ENCODE results near the gene FBXO31.
A peak's percentile ranks its signal among the peaks of the same experiment; 100 is the strongest.
"Not testable (repeated sequence)": the region's sequence is repeated elsewhere in the genome, so short reads cannot be mapped to it uniquely, and the experiment has no call there.

The FBXO31 gene

DNA sequence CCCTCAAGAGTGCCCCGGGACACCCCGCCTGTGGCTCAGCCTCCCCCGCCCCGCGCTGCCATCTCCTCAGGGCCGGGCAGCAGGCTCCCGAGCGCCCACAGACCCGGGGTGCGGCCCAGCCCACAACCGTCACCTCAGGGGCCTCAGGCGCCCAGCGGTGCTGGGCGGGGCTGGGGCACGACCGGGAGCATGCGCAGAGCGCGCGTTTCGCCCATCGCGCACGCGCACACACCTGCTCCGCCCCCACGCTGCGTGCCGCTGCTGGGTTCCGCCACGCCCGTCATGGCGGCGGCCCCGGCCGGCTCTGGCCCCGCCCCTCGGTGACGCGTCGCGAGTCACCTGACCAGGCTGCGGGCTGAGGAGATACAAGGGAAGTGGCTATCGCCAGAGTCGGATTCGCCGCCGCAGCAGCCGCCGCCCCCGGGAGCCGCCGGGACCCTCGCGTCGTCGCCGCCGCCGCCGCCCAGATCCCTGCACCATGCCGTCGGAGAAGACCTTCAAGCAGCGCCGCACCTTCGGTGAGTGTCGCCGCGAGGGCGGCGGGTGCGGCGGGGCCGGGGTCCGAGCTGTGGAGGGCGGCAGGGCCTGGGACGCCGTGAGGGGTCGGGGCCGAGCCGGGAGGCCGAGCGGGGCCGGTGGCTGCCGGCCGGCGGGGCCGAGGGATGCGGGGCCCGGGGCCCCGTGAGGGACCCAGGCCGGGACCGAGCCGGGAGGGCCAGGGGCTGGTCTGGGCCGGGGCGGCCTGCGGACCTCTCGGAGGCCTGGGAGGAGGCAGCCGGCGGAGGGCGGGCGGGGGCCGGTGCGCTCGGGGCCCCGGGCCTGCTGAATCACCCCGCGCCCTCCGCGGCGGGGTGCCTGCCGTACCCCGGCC, 8.6 kb upstream of the FBXO31 start, which contains the start of gene MAP1LC3B:
TSS of gene MAP1LC3B (plus strand) at position 387 of the 871 bp plus-strand sequence. CDS start at position 479, 92 bp downstream.
- Histone ChIP-seq H3K9me3 (ENCODE audit: insufficient read depth, low read depth, low read length) (no peaks in the 10 kb centered on the region), H3K9ac (ENCODE audit: low read depth, low read length) (peak within 1 kb of the TSS; percentile 76), H3K4me1 (ENCODE audit: insufficient read depth, low read length) (peaks cover 14% of the 10 kb centered on the region; the same call in 1 of the 2 replicates), H3K4me3 (ENCODE audit: low read length) (peak within 1 kb of the TSS; percentile 63), H3K27me3 (ENCODE audit: insufficient read depth, low read length) (no peaks in the 10 kb centered on the region), H3K27ac (ENCODE audit: low read depth, low read length) (peak within 1 kb of the TSS; percentile 60), H3K36me3 (ENCODE audit: insufficient read depth, low read length) (no peaks in the 10 kb centered on the region)
- WGBS, result under 1% methylated on average over 113 of the region's 113 CpGs

- WGBS, result 8% methylated on average over 43 of the region's 44 CpGs
- Histone ChIP-seq H3K27me3 (ENCODE audit: insufficient read depth, low read length) (no peaks in the 10 kb centered on the region), H3K36me3 (ENCODE audit: insufficient read depth, low read length) (no peaks in the 10 kb centered on the region), H3K4me1 (ENCODE audit: insufficient read depth, low read length) (peaks cover 14% of the 10 kb centered on the region; the same call in 1 of the 2 replicates), H3K27ac (ENCODE audit: low read depth, low read length) (peak overlapping the region; percentile 60), H3K9me3 (ENCODE audit: insufficient read depth, low read depth, low read length) (no peaks in the 10 kb centered on the region), H3K9ac (ENCODE audit: low read depth, low read length) (peak overlapping the region; percentile 64), H3K4me3 (ENCODE audit: low read length) (peak overlapping the region; percentile 63)
Observed at GRCh38 chr16:87391324-87391949, 7.9 kb upstream of the FBXO31 start.

DNA sequence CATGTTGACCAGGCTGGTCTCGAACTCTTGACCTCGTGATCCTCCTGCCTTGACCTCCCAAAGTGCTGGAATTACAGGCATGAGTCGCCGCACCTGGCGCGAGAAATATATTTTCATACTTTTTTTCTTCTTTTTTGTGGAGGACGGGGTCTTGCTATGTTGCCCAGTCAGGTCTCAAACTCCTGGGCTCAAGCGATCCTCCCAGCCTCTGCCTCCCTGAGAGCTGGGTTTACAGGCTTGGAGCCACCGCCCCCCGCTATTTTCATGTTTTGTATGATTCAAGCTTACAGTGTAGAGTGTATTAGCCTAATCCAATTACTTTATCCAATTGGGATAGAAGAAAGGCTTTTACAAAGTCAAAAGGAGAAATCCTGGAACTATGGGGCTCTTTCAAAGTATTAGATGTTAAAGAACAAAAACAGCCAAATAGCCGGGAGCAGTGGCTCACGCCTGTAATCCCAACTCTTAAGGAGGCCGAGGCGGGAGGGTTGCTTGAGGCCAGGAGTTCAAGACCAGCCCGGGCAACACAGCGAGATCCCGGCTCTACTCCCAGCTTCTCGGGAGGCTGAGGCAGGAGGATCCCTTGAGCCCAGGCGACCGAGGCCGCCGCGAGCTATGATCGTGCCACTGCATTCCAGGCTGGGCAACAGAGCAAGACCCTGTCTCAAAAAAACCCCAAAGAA, 7.2 kb upstream of the FBXO31 start:
- Histone ChIP-seq H3K9ac (ENCODE audit: low read depth, low read length) (no peak overlapping the region), H3K4me3 (ENCODE audit: low read length) (peak overlapping the region; percentile 63)
- WGBS, result 94% methylated on average over 24 of the region's 24 CpGs

GRCh38 chr16:87389914-87390313, 6.3 kb upstream of the FBXO31 start:
- not testable (repeated sequence) for H3K27me3 ChIP-seq (ENCODE audit: insufficient read depth, low read length); H3K9me3 ChIP-seq (ENCODE audit: insufficient read depth, low read depth, low read length); H3K36me3 ChIP-seq (ENCODE audit: insufficient read depth, low read length); H3K27ac ChIP-seq (ENCODE audit: low read depth, low read length); H3K9ac ChIP-seq (ENCODE audit: low read depth, low read length); H3K4me3 ChIP-seq (ENCODE audit: low read length)
- 95% methylated on average over 8 of the region's 9 CpGs for WGBS
- peaks cover 14% of the 10 kb centered on the region; the same call in 1 of the 2 replicates for H3K4me1 ChIP-seq (ENCODE audit: insufficient read depth, low read length)

More for the DNA sequence above, 7.2 kb upstream of the FBXO31 start:
- no peaks in the 10 kb centered on the region for H3K9me3 ChIP-seq (ENCODE audit: insufficient read depth, low read depth, low read length)
- H3K36me3 ChIP-seq (ENCODE audit: insufficient read depth, low read length), result no peaks in the 10 kb centered on the region
- no peak overlapping the region; the same call in 1 of the 2 replicates for H3K27ac ChIP-seq (ENCODE audit: low read depth, low read length)
- H3K27me3 ChIP-seq (ENCODE audit: insufficient read depth, low read length), result no peaks in the 10 kb centered on the region
- peaks cover 14% of the 10 kb centered on the region; the same call in 1 of the 2 replicates for H3K4me1 ChIP-seq (ENCODE audit: insufficient read depth, low read length)

- no peak overlapping the region for H3K27ac ChIP-seq (ENCODE audit: low read depth, low read length)
Observed at GRCh38 chr16:87389245-87389644, 5.7 kb upstream of the FBXO31 start.

GRCh38 chr16:87388818-87389134, 5.2 kb upstream of the FBXO31 start:
- peaks cover 11% of the 10 kb centered on the region; the same call in 1 of the 2 replicates for H3K4me1 ChIP-seq (ENCODE audit: insufficient read depth, low read length)
- H3K27me3 ChIP-seq (ENCODE audit: insufficient read depth, low read length), result no peaks in the 10 kb centered on the region
- no CpG with 5 or more reads among the region's 1 CpG for WGBS
- H3K36me3 ChIP-seq (ENCODE audit: insufficient read depth, low read length), result no peaks in the 10 kb centered on the region
- peak overlapping the region; percentile 36 for H3K4me3 ChIP-seq (ENCODE audit: low read length)
- peak overlapping the region; percentile 16; the same call in 1 of the 2 replicates for H3K27ac ChIP-seq (ENCODE audit: low read depth, low read length)
- no peak overlapping the region for H3K9ac ChIP-seq (ENCODE audit: low read depth, low read length)
- no peaks in the 10 kb centered on the region for H3K9me3 ChIP-seq (ENCODE audit: insufficient read depth, low read depth, low read length)

More at GRCh38 chr16:87389245-87389644, 5.7 kb upstream of the FBXO31 start:
- H3K27me3 ChIP-seq (ENCODE audit: insufficient read depth, low read length), result no peaks in the 10 kb centered on the region
- no peaks in the 10 kb centered on the region for H3K9me3 ChIP-seq (ENCODE audit: insufficient read depth, low read depth, low read length)
- WGBS, result 95% methylated on average over 4 of the region's 5 CpGs
- no peak overlapping the region for H3K4me3 ChIP-seq (ENCODE audit: low read length)
- no peaks in the 10 kb centered on the region for H3K36me3 ChIP-seq (ENCODE audit: insufficient read depth, low read length)
- H3K4me1 ChIP-seq (ENCODE audit: insufficient read depth, low read length), result peaks cover 14% of the 10 kb centered on the region; the same call in 1 of the 2 replicates
- H3K9ac ChIP-seq (ENCODE audit: low read depth, low read length), result no peak overlapping the region

GRCh38 chr16:87387942-87388817, 4.6 kb upstream of the FBXO31 start:
- Histone ChIP-seq H3K4me3 (ENCODE audit: low read length) (peak overlapping the region; percentile 36), H3K9me3 (ENCODE audit: insufficient read depth, low read depth, low read length) (no peaks in the 10 kb centered on the region), H3K9ac (ENCODE audit: low read depth, low read length) (peak overlapping the region; percentile 0; the same call in 1 of the 2 replicates), H3K36me3 (ENCODE audit: insufficient read depth, low read length) (no peaks in the 10 kb centered on the region), H3K4me1 (ENCODE audit: insufficient read depth, low read length) (peaks cover 7% of the 10 kb centered on the region; the same call in 1 of the 2 replicates), H3K27ac (ENCODE audit: low read depth, low read length) (peak overlapping the region; percentile 74; the same call in 1 of the 2 replicates), H3K27me3 (ENCODE audit: insufficient read depth, low read length) (no peaks in the 10 kb centered on the region)
- 25% methylated on average over 18 of the region's 18 CpGs for WGBS

DNA sequence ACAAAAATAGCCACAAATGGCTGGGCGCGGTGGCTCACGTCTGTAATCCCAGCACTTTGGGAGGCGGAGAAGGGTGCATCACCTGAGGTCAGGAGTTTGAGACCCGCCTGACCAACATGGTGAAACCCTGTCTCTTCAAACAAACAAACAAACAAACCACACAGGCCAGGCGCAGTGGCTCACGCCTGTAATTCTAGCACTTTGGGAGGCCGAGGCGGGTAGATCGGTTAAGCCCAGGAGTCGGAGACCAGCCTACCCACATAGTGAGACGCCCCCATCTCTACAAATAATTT, 1.2 kb upstream of the FBXO31 start:
- not testable (repeated sequence) for H3K9me3 ChIP-seq (ENCODE audit: insufficient read depth, low read depth, low read length); H3K27me3 ChIP-seq (ENCODE audit: insufficient read depth, low read length); H3K36me3 ChIP-seq (ENCODE audit: insufficient read depth, low read length); H3K4me1 ChIP-seq (ENCODE audit: insufficient read depth, low read length)
- Histone ChIP-seq H3K9ac (ENCODE audit: low read depth, low read length) (peak overlapping the region; percentile 92), H3K4me3 (ENCODE audit: low read length) (peak overlapping the region; percentile 92), H3K27ac (ENCODE audit: low read depth, low read length) (peak overlapping the region; percentile 92)
- 83% methylated on average over 12 of the region's 12 CpGs for WGBS

DNA sequence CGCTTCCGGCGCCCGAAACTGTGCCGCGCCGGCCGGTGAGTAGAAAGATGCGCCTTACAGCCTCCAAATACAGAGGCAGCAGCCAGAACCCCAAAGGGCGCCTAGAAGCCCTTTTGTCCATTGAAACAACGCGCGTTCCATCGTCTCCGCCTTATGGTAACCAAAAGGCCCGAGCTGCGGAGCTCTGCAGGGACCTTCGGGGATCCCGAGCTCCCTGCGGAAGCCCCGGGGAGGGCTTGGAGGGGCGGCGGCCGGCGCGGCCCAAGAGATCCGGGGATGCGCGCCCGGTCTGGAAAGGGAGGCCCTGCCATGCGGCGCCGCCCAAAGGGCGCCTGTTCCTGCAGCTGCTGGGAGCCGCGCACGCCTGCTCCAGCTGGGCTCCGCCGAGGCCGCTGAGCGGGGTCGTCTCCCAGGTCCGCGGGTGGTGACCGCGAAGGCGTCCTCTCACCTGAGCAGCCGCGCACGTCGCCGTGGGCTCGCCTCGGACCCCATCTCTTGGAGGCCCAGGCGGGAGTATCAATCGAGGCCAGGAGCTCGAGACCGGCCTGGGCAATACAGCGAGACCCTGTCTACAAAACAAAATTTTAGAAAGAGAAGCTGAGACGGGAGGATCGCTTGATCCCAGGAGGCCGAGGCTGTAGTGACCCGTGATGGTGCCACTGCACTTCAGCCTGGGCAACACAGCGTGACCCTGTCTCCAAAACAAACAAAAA, 742 bp upstream of the FBXO31 start:
- 4% methylated on average over 64 of the region's 64 CpGs for WGBS
- Histone ChIP-seq H3K4me1 (ENCODE audit: insufficient read depth, low read length) (peaks cover 7% of the 10 kb centered on the region; the same call in 1 of the 2 replicates), H3K36me3 (ENCODE audit: insufficient read depth, low read length) (no peaks in the 10 kb centered on the region), H3K9ac (ENCODE audit: low read depth, low read length) (peak overlapping the region; percentile 92), H3K9me3 (ENCODE audit: insufficient read depth, low read depth, low read length) (0 out of 2 replicates have a peak, but pooled peaks cover under 1% of the 10 kb centered on the region), H3K27me3 (ENCODE audit: insufficient read depth, low read length) (no peaks in the 10 kb centered on the region), H3K4me3 (ENCODE audit: low read length) (peak overlapping the region; percentile 92), H3K27ac (ENCODE audit: low read depth, low read length) (peak overlapping the region; percentile 92)

Data from HUES64 (cell line).